ENCODE results near the gene DSCAML1. TPM values are rescaled to one million over a fixed set of nuclear protein-coding genes. Genes with fewer than 3 reads are reported as not detected.

DSCAML1 gene
- total RNA-seq, 1 experiment from 2014 or later, result 0.15 TPM

DNA sequence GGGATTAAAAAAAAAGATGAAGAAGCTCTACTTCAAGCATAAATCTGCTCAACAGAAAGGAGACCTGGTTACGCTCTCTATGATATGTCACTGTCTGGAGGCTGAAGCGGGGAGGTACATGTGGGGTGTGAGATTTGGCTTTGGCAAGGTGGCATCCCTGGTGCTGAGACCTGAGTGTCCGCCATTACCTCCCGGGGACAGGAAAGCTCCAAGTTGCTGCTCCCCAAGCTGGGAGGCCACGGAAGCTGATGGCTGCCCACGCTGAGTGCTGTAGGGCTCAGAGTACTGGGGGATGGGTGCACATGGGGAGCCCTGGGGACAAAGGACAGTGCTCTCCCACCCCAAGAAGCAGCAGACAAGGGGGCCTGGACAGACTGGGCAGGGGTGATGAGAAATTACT is 167.9 kb downstream of the DSCAML1 start:
- H2BK20ac ChIP-seq (ENCODE audit: low read depth, low read length, poor library complexity, severe bottlenecking), result no peak overlapping the region
- H3K18ac ChIP-seq (ENCODE audit: insufficient read length, low read depth, low read length), result no peak overlapping the region
- no peaks in the 10 kb centered on the region for H3K27me3 ChIP-seq (ENCODE audit: insufficient read depth, low read length)
- H3K79me1 ChIP-seq (ENCODE audit: insufficient read depth, low read depth, low read length, poor library complexity, severe bottlenecking), result no peaks in the 10 kb centered on the region
- DNase-seq, result no peak
- no peak overlapping the region for H3K4me3 Mint-ChIP-seq
- H3K27ac ChIP-seq (ENCODE audit: insufficient read length, low read depth, low read length), result no peak overlapping the region
- H4K91ac ChIP-seq (ENCODE audit: insufficient read length, low read depth, low read length), result no peak overlapping the region
- no CpG with 5 or more reads among the region's 6 CpGs for WGBS (ENCODE audit: extremely low coverage, insufficient read length, low lambda C conversion rate)
- H3T11ph ChIP-seq (ENCODE audit: low read length), result no peak overlapping the region
- peaks cover 22% of the 10 kb centered on the region for H3K27me3 Mint-ChIP-seq (ENCODE audit: low read depth)
- H4K5ac ChIP-seq (ENCODE audit: insufficient read length, low read depth, low read length), result no peak overlapping the region
- TF ChIP-seq, protein P1, sequence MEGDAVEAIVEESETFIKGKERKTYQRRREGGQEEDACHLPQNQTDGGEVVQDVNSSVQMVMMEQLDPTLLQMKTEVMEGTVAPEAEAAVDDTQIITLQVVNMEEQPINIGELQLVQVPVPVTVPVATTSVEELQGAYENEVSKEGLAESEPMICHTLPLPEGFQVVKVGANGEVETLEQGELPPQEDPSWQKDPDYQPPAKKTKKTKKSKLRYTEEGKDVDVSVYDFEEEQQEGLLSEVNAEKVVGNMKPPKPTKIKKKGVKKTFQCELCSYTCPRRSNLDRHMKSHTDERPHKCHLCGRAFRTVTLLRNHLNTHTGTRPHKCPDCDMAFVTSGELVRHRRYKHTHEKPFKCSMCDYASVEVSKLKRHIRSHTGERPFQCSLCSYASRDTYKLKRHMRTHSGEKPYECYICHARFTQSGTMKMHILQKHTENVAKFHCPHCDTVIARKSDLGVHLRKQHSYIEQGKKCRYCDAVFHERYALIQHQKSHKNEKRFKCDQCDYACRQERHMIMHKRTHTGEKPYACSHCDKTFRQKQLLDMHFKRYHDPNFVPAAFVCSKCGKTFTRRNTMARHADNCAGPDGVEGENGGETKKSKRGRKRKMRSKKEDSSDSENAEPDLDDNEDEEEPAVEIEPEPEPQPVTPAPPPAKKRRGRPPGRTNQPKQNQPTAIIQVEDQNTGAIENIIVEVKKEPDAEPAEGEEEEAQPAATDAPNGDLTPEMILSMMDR (conservative IDR thresholded peaks at IDR 0.05), result no peak
- no peak overlapping the region for H3K4me2 ChIP-seq (ENCODE audit: insufficient read depth, insufficient read length, low read length)
- no peak overlapping the region for H3K27ac Mint-ChIP-seq
- H3K36me3 Mint-ChIP-seq (ENCODE audit: insufficient read depth in 1 of 3, low read depth in 3 of 3), result no peaks in the 10 kb centered on the region
- H2AFZ ChIP-seq (ENCODE audit: low read length), result no peak overlapping the region
- no peaks in the 10 kb centered on the region for H3K9me3 Mint-ChIP-seq
- H4K8ac ChIP-seq (replicated peaks; ENCODE audit: insufficient read length, low read depth, low read length), result no peak overlapping the region
- H3K4ac ChIP-seq (ENCODE audit: low read depth, low read length), result no peak overlapping the region
- H2BK12ac ChIP-seq (ENCODE audit: insufficient read length, low read depth, low read length), result no peak overlapping the region
- no peaks in the 10 kb centered on the region for H3K79me2 ChIP-seq (ENCODE audit: insufficient read depth, low read length)
- H2BK120ac ChIP-seq (ENCODE audit: low read depth, low read length, poor library complexity, severe bottlenecking), result no peak overlapping the region
- no peaks in the 10 kb centered on the region for H3K9me3 ChIP-seq (ENCODE audit: control insufficient read depth, low read depth, low read length)
- no peaks in the 10 kb centered on the region for H3K23me2 ChIP-seq (ENCODE audit: insufficient read length, low read depth, low read length, poor library complexity, severe bottlenecking)
- H3K23ac ChIP-seq (ENCODE audit: insufficient read length, low read depth, low read length), result no peak overlapping the region
- no peak overlapping the region for H2BK15ac ChIP-seq (ENCODE audit: low read depth, low read length)
- H3K56ac ChIP-seq (ENCODE audit: insufficient read length, low read depth, low read length), result no peak overlapping the region
- H3K14ac ChIP-seq (ENCODE audit: insufficient read depth, low read length), result no peak overlapping the region
- no peak overlapping the region for H3K9ac ChIP-seq (ENCODE audit: extremely low read depth, insufficient read length, low read length)
- no peaks in the 10 kb centered on the region for H3K4me1 ChIP-seq (ENCODE audit: insufficient read depth, low read length)
- no peak overlapping the region for H2BK5ac ChIP-seq (ENCODE audit: insufficient read length, low read length)
- H2AK5ac ChIP-seq (ENCODE audit: insufficient read length, low read length), result no peak overlapping the region
- H3K4me1 Mint-ChIP-seq, result peaks cover 0 to 13% of the 10 kb centered on the region in 2 experiments; a peak in 2 of 4 replicates
- no peaks in the 10 kb centered on the region for H4K20me1 ChIP-seq (ENCODE audit: control insufficient read depth, insufficient read depth, insufficient read length)

All from H9 (cell line).